GM12878 (cell line): ENCODE data around the gene CNKSR3. TPM values are rescaled to one million over a fixed set of nuclear protein-coding genes. Genes with fewer than 3 reads are reported as not detected.

Experiments
- ATAC-seq: fragments of 200-7000 bp; cut with Tn5 transposase; 3 replicates; pipeline ENCODE4 v1.9.1; 2020; ENCODE audit warnings: mild to moderate bottlenecking, moderate library complexity
- BruUV-seq: library from RNA; stranded (reverse); fragments of 400-500 nt; replicated peaks from 2 replicates; lab custom pipeline; 2021; lab: Mats Ljungman, UMichigan
- CTCF ChIA-PET: fragments of 300-600 bp; sonication (Branson Sonifier 250); formaldehyde crosslinking; extraction: SDS; loops from one replicate; lab custom pipeline; 2021; ENCODE audit warnings: inconsistent platforms; lab: Yijun Ruan, JAX
- POLR2A ChIA-PET: fragments of 350-600 bp; formaldehyde crosslinking; extraction: SDS; loops from one replicate; lab custom pipeline; 2021; ENCODE audit warnings: inconsistent platforms; lab: Charles Lee
- RAD21 ChIA-PET: fragments of 300-600 bp; sonication (Branson Sonifier 250); formaldehyde crosslinking; loops from one replicate; lab custom pipeline; 2023; ENCODE audit warnings: antibody characterized with exemption; ENCODE audit not compliant: unreplicated experiment; lab: Charles Lee
- SMC1A ChIA-PET: fragments of 300-600 bp; sonication (Branson Sonifier 250); formaldehyde crosslinking; loops from one replicate; lab custom pipeline; 2023; ENCODE audit not compliant: unreplicated experiment, uncharacterized antibody; lab: Charles Lee
- DNase-seq: peaks from one replicate; pipeline ENCODE4 v3.0.0-alpha.2; 2011; ENCODE audit warnings: low read depth, low spot score
- FAIRE-seq: peaks from 3 replicates; lab custom pipeline; 2011; peaks lifted over from hg19 to GRCh38; lab: Jason Lieb, UNC
- H2AFZ ChIP-seq: 2 replicates; pipeline ENCODE4 v1.6.0; 2011; ENCODE audit warnings: low read depth, low read length, control low read depth; ENCODE audit not compliant: control insufficient read depth
- H3K27ac ChIP-seq: 2 replicates; pipeline ENCODE4 v1.5.1; 2011; ENCODE audit warnings: control low read depth; ENCODE audit not compliant: control insufficient read depth, insufficient read depth
- H3K27me3 ChIP-seq, 2 experiments: replicated peaks in 1 of 2; 2 replicates each; pipeline versions ENCODE4 v1.6.0 to v1.6.1; 2011; ENCODE audit warnings: low read length in 1 of 2; ENCODE audit not compliant: control insufficient read depth in 2 of 2, insufficient read depth in 2 of 2
- H3K36me3 ChIP-seq, 2 experiments: 2 replicates each; pipeline ENCODE4 v1.5.1; 2011; ENCODE audit warnings: low read length in 1 of 2; ENCODE audit not compliant: control insufficient read depth in 2 of 2, insufficient read depth in 2 of 2
- H3K4me1 ChIP-seq: 2 replicates; pipeline ENCODE4 v1.6.1; 2011; ENCODE audit warnings: mild to moderate bottlenecking, low read length, moderate library complexity, mixed read lengths; ENCODE audit not compliant: control insufficient read depth, insufficient read depth
- H3K4me2 ChIP-seq: 2 replicates; pipeline ENCODE4 v1.6.0; 2011; ENCODE audit warnings: control low read depth; ENCODE audit not compliant: control insufficient read depth, insufficient read depth
- H3K4me3 ChIP-seq: fragments of 200-600 bp; sonication (generic); 2 replicates; pipeline ENCODE4 v1.5.1; 2016
- H3K79me2 ChIP-seq: 2 replicates; pipeline ENCODE4 v1.6.0; 2011; ENCODE audit warnings: low read length; ENCODE audit not compliant: control insufficient read depth, insufficient read depth
- H3K9ac ChIP-seq: 2 replicates; pipeline ENCODE4 v1.8.0; 2011; ENCODE audit warnings: low read length, control low read depth, mixed read lengths; ENCODE audit not compliant: control insufficient read depth, insufficient read depth
- H3K9me3 ChIP-seq: replicated peaks from 3 replicates; pipeline ENCODE4 v1.5.1; 2011; ENCODE audit warnings: mild to moderate bottlenecking, low read length; ENCODE audit not compliant: control insufficient read depth, insufficient read depth
- H4K20me1 ChIP-seq: 2 replicates; pipeline ENCODE4 v1.6.0; 2011; ENCODE audit not compliant: control insufficient read depth, insufficient read depth
- BRCA1 ChIP-seq: IDR thresholded peaks from 2 replicates; pipeline ENCODE4 v1.6.1; 2011; ENCODE audit warnings: low read depth, low read length, improper control_type of control experiment
- ESRRA ChIP-seq: IDR thresholded peaks from 2 replicates; pipeline ENCODE4 v1.6.1; 2012; ENCODE audit warnings: mild to moderate bottlenecking, low read length, improper control_type of control experiment
- HDAC6 ChIP-seq: fragments of 200-600 bp; sonication (generic); IDR thresholded peaks from one replicate; pipeline ENCODE4 v1.8.0; 2017; ENCODE audit warnings: antibody characterized with exemption; ENCODE audit not compliant: unreplicated experiment
- NRF1 ChIP-seq: conservative IDR thresholded peaks from 2 replicates; pipeline ENCODE4 v1.6.1; 2011; ENCODE audit warnings: mild to moderate bottlenecking, low read depth, low read length, improper control_type of control experiment
- PAX5 ChIP-seq: IDR thresholded peaks from 2 replicates; pipeline ENCODE4 v1.6.1; 2011; ENCODE audit warnings: low read depth, low read length, borderline replicate concordance
- SMAD5 ChIP-seq: IDR thresholded peaks from 2 replicates; pipeline ENCODE4 v1.6.1; 2016; ENCODE audit warnings: antibody characterized with exemption, low read depth
- TBL1XR1 ChIP-seq: IDR thresholded peaks from 2 replicates; pipeline ENCODE4 v1.6.1; 2012; ENCODE audit warnings: low read depth, low read length, improper control_type of control experiment
- WGBS: methylation state at CpG from one replicate; pipeline ENCODE4 v1.1.6; 2016; ENCODE audit warnings: low lambda C conversion rate; ENCODE audit not compliant: insufficient replicate concordance, insufficient coverage; ENCODE audit errors: missing lambda C conversion rate; 5-methylcytosine and 5-hydroxymethylcytosine counted together
- in situ Hi-C: fragments of 300-500 bp; cut with MboI; formaldehyde crosslinking; loops from 9 replicates; pipeline ENCODE4 v1.14.3; 2018; ENCODE audit warnings: mixed read lengths
- intact Hi-C: fragments of 100-400 bp; cut with micrococcal nuclease; formaldehyde crosslinking; loops from one replicate; pipeline ENCODE4 v1.14.2; 2022; ENCODE audit not compliant: unreplicated experiment
- polyA plus RNA-seq, 11 experiments: library from polyadenylated mRNA; depleted of rRNA in 4 of 11; unstranded in 6 of 11; stranded (reverse) in 5 of 11; fragments of >200 nt; fragmentation: Nextera tagmentation in 4 of 11; fragmentation: Illumina TruSeq in 1 of 11; extraction: Ambion mirVana in 4 of 11; extraction: Trizol in 1 of 11; gene quantifications; 1 replicate in 1 of 11; 2 replicates in 10 of 11; pipeline versions ENCODE4 v1.2.1 to v1.2.3, GENCODE V29; 2011 to 2016; ENCODE audit warnings: inconsistent platforms in 2 of 11, missing spikeins in 2 of 11, low read depth in 1 of 11
- total RNA-seq, 4 experiments: library from RNA; depleted of rRNA in 3 of 4; stranded (reverse); fragments of >200 nt in 3 of 4; fragmentation: Illumina TruSeq in 1 of 4; extraction: Trizol in 1 of 4; gene quantifications; 2 replicates each; pipeline versions ENCODE4 v1.2.1 to v1.2.3, GENCODE V29; 2013 to 2021

CNKSR3 gene
- total and polyA plus RNA-seq, 10 of the 15 experiments (the other 5 are each of a cell fraction or from before 2014, with no cell fraction given): under 0.01 to 0.48 (median 0.12) TPM; not detected in 2

DNA sequence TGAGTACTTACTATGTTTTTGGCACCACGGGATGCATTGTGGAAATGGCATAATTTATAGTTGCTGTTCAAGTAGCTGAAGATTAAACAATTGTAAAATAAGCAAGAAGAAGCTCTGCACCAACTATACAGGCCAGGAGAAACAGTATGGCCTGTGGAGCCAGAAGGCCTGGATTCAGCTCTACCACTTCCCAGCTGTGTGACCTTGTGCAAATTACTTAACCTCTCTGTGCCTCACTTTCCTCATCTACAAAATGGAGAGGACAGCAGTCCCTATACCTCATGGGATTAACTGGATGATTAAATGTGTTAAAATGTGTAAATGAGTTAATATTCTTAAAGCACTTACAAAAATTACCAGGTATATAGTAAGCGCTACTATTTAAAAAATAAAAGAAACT lies 49.1 kb downstream of the CNKSR3 start (continued):
- no peak for TF ChIP-seq NRF1

DNA sequence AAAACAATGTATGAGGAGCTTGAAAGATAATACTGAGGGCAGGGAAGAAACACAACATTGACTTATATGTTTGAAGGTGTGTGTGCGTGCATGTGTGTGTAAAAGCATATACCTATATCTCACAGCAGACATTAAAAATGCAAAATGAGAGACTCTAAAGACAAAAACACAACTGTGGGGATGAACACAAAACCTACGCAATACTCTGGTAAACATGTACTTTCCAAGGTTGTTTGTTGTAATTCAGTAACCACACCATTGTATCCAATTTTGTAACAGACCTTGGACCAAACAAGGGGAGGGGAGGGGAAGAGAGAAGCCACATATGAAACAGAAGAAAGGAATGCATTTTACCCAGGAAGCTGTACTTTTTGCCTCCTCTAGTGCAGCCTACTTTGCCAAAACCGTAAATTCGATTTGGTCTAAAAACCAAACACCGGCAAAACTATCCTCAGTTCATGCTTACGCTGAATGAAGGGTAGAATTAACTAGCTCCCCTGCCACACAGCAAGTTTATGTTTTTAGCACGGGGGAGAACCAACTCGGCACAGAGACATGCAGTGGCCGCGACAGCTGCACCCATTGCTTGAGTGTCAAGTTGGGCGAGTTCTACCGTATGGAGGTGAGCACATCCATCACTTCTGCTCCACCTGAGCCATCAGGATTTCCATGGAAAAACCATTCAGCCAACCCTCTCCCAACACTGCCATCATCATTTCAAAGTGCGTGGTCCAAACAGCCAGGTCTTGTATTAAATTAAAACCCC lies 50.0 kb downstream of the CNKSR3 start:
- H3K9ac ChIP-seq: no peak overlapping the region
- no peak for ATAC-seq
- BruUV-seq: no TSS peak
- no peaks in the 10 kb centered on the region for H3K79me2 ChIP-seq
- intact Hi-C loops: no loop called here
- H3K27ac ChIP-seq: no peak overlapping the region
- H3K4me2 ChIP-seq: no peak overlapping the region
- ChIA-PET SMC1A (no interaction called here), POLR2A (no interaction called here), RAD21 (no interaction called here), CTCF (no interaction called here)
- H3K27me3 ChIP-seq: peaks cover 0 to 2% of the 10 kb centered on the region in 2 experiments; a peak in 1 of 4 replicates
- no peak overlapping the region for H2AFZ ChIP-seq
- in situ Hi-C loops: no loop called here
- H3K9me3 ChIP-seq: no peaks in the 10 kb centered on the region
- WGBS: 83% methylated on average over 13 of the region's 13 CpGs
- no peak for FAIRE-seq
- no peak overlapping the region for H3K4me3 ChIP-seq
- H3K36me3 ChIP-seq: no peaks in the 10 kb centered on the region
- no peak for TF ChIP-seq PAX5
- TF ChIP-seq ESRRA: no peak
- TF ChIP-seq TBL1XR1: no peak
- no peak for TF ChIP-seq HDAC6
- TF ChIP-seq BRCA1: no peak
- no peak for TF ChIP-seq SMAD5
- TF ChIP-seq, all 136 proteins: peak for 0
- DNase-seq: no peak
- Histone ChIP-seq H3K4me1 (no peaks in the 10 kb centered on the region), H4K20me1 (no peaks in the 10 kb centered on the region)
